Measurements from ENCODE around the gene AKR7A3. TPM values are rescaled to one million over a fixed set of nuclear protein-coding genes. Genes with fewer than 3 reads are reported as not detected.
"Not testable (repeated sequence)": the region's sequence is repeated elsewhere in the genome, so short reads cannot be mapped to it uniquely, and the experiment has no call there.

The AKR7A3 gene
- polyA plus RNA-seq, 1 of the 3 experiments (the other 2 are of a cell fraction): 0.38 TPM

DNA sequence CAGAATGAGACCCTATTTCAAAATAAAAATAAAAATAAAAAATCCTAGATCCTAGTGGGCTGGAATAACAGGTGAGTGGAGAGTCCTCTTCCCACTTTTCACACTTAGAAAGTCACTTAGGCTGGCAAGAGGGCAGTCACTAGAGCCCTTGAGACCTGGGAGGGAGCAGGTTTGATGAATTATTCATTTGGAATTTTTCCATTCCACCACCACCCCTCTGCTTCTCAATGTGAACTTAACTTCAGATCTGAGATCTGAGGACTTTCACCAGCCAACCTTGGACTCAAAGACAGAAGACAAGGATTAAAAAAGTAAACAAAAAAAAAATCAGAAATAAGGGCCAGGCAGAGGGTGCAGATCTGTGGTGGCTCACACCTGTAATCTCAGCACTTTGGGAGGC, 16.5 kb downstream of the AKR7A3 start (continued):
- TF ChIP-seq REST (IDR thresholded peaks at IDR 0.05; ENCODE audit: low read depth, low read length) (no peak), EP300 (IDR thresholded peaks at IDR 0.05; ENCODE audit: borderline replicate concordance in 1 of 2, low read depth in 1 of 2, low read length in 1 of 2) (no peak)

DNA sequence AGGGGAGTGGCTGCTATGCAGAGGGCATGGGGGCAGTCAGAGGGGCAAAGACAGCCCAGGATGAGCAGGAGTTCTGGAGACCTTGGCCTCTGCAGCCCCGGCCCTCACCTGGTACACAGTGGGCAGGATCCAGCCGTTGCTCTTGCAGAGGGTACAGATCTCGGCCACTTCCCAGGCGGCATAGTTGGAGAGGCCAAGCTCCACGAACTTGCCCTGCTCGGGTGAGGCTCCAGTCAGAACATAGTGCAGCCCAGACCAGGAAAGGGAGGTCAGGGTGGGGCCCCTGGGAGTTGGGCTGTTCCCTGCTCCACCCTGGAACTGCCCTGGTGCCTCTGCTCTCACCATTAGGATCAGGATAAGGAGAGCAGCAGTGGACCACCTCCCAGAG, 18.2 kb downstream of the AKR7A3 start:
- CTCF ChIA-PET: interaction anchor here (1.1 kb wide), 1 partner anchor 85 kb away, joined by 3 read pairs; no protein-coding TSS in a partner anchor
- H4K20me1 ChIP-seq (ENCODE audit: insufficient read depth); H3K9ac ChIP-seq; H3K27me3 ChIP-seq (ENCODE audit: insufficient read depth); DNase-seq; H2AFZ ChIP-seq (ENCODE audit: low read depth); H3K9me3 ChIP-seq; H3F3A ChIP-seq (replicated peaks; ENCODE audit: insufficient read depth); H3K9me2 ChIP-seq; H3K79me2 ChIP-seq (ENCODE audit: insufficient read depth); H3K4me3 ChIP-seq (ENCODE audit: low read depth in 2 of 2, low read length in 1 of 2); H3K27ac ChIP-seq (ENCODE audit: low read depth in 2 of 2, low read length in 1 of 2); POLR2A ChIA-PET; H3K4me1 ChIP-seq (ENCODE audit: control insufficient read depth in 1 of 2, insufficient read depth in 2 of 2, low read depth in 1 of 2, low read length in 1 of 2); H3K36me3 ChIP-seq (replicated peaks in 1 of 2; ENCODE audit: control insufficient read depth in 1 of 2, insufficient read depth in 2 of 2, low read length in 1 of 2); H3K4me2 ChIP-seq: not testable (repeated sequence)
- WGBS (ENCODE audit: low lambda C conversion rate): 100% methylated on average over 1 of the region's 6 CpGs

DNA sequence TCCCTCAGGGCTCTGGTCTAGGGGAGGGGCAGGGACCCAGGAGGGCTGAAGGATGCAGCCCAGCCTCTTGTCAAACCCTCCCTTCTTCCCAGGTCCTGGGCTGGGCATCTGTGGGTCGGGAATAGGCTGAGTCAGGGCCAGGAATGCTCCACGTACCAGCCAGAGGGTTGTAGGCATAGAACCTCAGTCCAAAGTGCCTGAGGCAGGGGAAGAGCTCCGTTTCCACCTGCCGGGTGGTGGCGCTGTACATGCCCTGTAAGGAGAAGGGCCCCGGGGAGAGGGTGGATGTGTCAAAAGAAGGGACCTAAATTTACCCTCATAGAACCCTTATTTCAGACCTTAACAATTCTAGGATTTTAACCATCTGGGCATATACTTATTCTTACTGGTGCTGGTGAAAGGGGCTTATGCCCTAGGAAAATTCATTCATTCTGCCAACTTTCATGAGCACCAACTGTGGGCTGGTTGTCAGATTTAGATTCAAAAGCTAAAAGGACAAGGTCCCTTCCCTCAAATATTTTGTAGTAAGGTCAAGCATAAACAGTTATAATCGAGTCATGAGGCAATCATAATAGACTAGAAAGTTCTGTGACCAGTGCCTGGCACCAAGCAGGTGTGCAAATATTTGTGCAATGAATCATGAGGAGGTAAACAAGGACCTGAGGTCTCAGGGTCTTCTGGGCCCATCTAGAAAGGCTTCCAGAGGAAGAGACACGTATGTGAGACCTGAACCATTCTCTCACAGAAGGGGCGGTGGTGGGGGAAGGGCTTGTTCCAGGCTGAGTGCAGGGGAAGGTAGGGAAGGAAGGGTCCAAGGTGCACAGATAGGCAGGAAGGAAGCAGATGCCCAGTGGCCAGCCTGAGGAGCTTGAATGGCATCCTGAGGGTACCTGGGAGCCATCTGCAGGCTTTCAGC, 18.9 kb downstream of the AKR7A3 start:
- DNase-seq; H3K4me3 ChIP-seq (ENCODE audit: low read depth in 2 of 2, low read length in 1 of 2); H3K9me2 ChIP-seq; POLR2A ChIA-PET; H3K79me2 ChIP-seq (ENCODE audit: insufficient read depth); H3K36me3 ChIP-seq (replicated peaks in 1 of 2; ENCODE audit: control insufficient read depth in 1 of 2, insufficient read depth in 2 of 2, low read length in 1 of 2); H3K4me2 ChIP-seq; H3F3A ChIP-seq (replicated peaks; ENCODE audit: insufficient read depth); H3K27me3 ChIP-seq (ENCODE audit: insufficient read depth); H3K9ac ChIP-seq; H3K27ac ChIP-seq (ENCODE audit: low read depth in 2 of 2, low read length in 1 of 2); H2AFZ ChIP-seq (ENCODE audit: low read depth); H3K4me1 ChIP-seq (ENCODE audit: control insufficient read depth in 1 of 2, insufficient read depth in 2 of 2, low read depth in 1 of 2, low read length in 1 of 2); H4K20me1 ChIP-seq (ENCODE audit: insufficient read depth); H3K9me3 ChIP-seq; CTCF ChIA-PET: not testable (repeated sequence)
- 62% methylated on average over 4 of the region's 9 CpGs for WGBS (ENCODE audit: low lambda C conversion rate)

DNA sequence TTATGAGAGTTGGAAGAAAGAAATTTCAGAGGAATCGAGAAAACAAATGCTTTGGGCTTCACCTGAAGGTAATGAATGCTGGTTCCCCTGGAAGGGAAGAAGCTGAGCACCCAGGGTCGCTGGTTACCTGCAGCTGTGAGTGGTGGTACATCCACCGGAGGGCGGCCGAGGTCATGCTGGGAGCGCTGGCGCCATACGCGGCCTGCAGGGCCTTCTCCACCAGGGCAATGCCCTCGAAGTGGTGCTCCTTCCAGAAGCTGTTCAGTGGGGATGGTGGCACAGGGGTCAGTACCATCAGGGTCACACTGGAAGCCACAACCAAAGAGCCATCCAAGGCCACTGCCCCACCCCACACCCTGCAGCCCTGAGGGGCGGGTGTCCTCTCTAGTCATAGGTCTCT, 20.1 kb downstream of the AKR7A3 start:
- Histone ChIP-seq H3K27ac (ENCODE audit: low read depth in 2 of 2, low read length in 1 of 2) (no peak overlapping the region), H2AFZ (ENCODE audit: low read depth) (no peak overlapping the region), H3K79me2 (ENCODE audit: insufficient read depth) (no peaks in the 10 kb centered on the region), H3K9ac (no peak overlapping the region), H3K4me1 (ENCODE audit: control insufficient read depth in 1 of 2, insufficient read depth in 2 of 2, low read depth in 1 of 2, low read length in 1 of 2) (no peaks in the 10 kb centered on the region), H3K36me3 (replicated peaks in 1 of 2; ENCODE audit: control insufficient read depth in 1 of 2, insufficient read depth in 2 of 2, low read length in 1 of 2) (no peaks in the 10 kb centered on the region), H3K9me3 (no peaks in the 10 kb centered on the region), H3K4me2 (no peak overlapping the region), H3K9me2 (no peaks in the 10 kb centered on the region), H3K27me3 (ENCODE audit: insufficient read depth) (no peaks in the 10 kb centered on the region), H3K4me3 (ENCODE audit: low read depth in 2 of 2, low read length in 1 of 2) (no peak overlapping the region), H4K20me1 (ENCODE audit: insufficient read depth) (no peaks in the 10 kb centered on the region), H3F3A (replicated peaks; ENCODE audit: insufficient read depth) (no peaks in the 10 kb centered on the region)
- TF ChIP-seq NFIC (IDR thresholded peaks at IDR 0.05; ENCODE audit: borderline replicate concordance) (no peak), RAD21 (IDR thresholded peaks at IDR 0.05; ENCODE audit: low read length) (no peak), POLR2AphosphoS5 (IDR thresholded peaks at IDR 0.05; ENCODE audit: low read depth, low read length) (no peak), EZH2phosphoT487 (IDR thresholded peaks at IDR 0.05; ENCODE audit: borderline replicate concordance, low read depth) (no peak), TEAD4 (IDR thresholded peaks at IDR 0.05; ENCODE audit: borderline replicate concordance, insufficient read depth) (no peak), RFX5 (IDR thresholded peaks at IDR 0.05; ENCODE audit: low read length) (no peak), FOSL2 (IDR thresholded peaks at IDR 0.05; ENCODE audit: borderline replicate concordance, low read depth) (no peak)
- TF ChIP-seq, protein P1, sequence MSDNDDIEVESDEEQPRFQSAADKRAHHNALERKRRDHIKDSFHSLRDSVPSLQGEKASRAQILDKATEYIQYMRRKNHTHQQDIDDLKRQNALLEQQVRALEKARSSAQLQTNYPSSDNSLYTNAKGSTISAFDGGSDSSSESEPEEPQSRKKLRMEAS (IDR thresholded peaks at IDR 0.05; ENCODE audit: low read depth): no peak
- DNase-seq: no peak
- 67% methylated on average over 5 of the region's 11 CpGs for WGBS (ENCODE audit: low lambda C conversion rate)
- POLR2A ChIA-PET: interaction anchor here (0.6 kb wide), 1 partner anchor 44 kb away, joined by 4 read pairs; the partner anchor contains the start of genes AKR7A2 and SLC66A1
- CTCF ChIA-PET: no interaction called here
